ENCODE data around the gene LAMC1.

The LAMC1 gene

GRCh38 chr1:183135336-183135735, 112.1 kb downstream of the LAMC1 start:
- H3K4me1 ChIP-seq (ENCODE audit: control insufficient read depth in 1 of 2, insufficient read depth in 2 of 2, low read length in 2 of 2), result no peaks in the 10 kb centered on the region
- no peak overlapping the region for H2BK120ac ChIP-seq (ENCODE audit: insufficient read depth, low read length, poor library complexity)
- H3K23ac ChIP-seq (ENCODE audit: low read length), result no peak overlapping the region
- no peaks in the 10 kb centered on the region for H3K9me3 ChIP-seq (ENCODE audit: insufficient read depth, low read depth, low read length)
- H3K79me2 ChIP-seq (ENCODE audit: control insufficient read depth, insufficient read depth, low read length, poor library complexity), result no peaks in the 10 kb centered on the region
- no peak overlapping the region for H2BK5ac ChIP-seq (ENCODE audit: low read depth, low read length, poor library complexity)
- no peak overlapping the region for H2AFZ ChIP-seq (ENCODE audit: insufficient read depth, low read length, poor library complexity)
- H2BK12ac ChIP-seq (ENCODE audit: low read length), result no peak overlapping the region
- H3K18ac ChIP-seq (ENCODE audit: low read length), result no peak overlapping the region
- no peak overlapping the region for H3K14ac ChIP-seq (ENCODE audit: low read length)
- H2AK5ac ChIP-seq (ENCODE audit: low read length), result no peak overlapping the region
- no peak overlapping the region for H4K12ac ChIP-seq (ENCODE audit: low read depth, low read length)
- no peak overlapping the region for H3K27ac ChIP-seq (ENCODE audit: low read depth, low read length)
- no peak overlapping the region for H3K4ac ChIP-seq (ENCODE audit: low read depth, low read length)
- H3K36me3 ChIP-seq (ENCODE audit: control insufficient read depth in 1 of 2, insufficient read depth in 2 of 2, low read length in 2 of 2), result peaks cover 22 to 24% of the 10 kb centered on the region in 2 experiments
- no peaks in the 10 kb centered on the region for H3K27me3 ChIP-seq (ENCODE audit: insufficient read depth, low read length)
- H4K8ac ChIP-seq (ENCODE audit: low read depth, low read length), result no peak overlapping the region
- no peak overlapping the region for H3K9ac ChIP-seq (ENCODE audit: low read length)
- H3K4me3 ChIP-seq (ENCODE audit: low read depth, low read length), result no peak overlapping the region
- no peak overlapping the region for H4K91ac ChIP-seq (ENCODE audit: low read depth, low read length)
- no peaks in the 10 kb centered on the region for H3K79me1 ChIP-seq (ENCODE audit: low read length)
- no CpG with 5 or more reads among the region's 2 CpGs for WGBS (ENCODE audit: extremely low coverage, insufficient coverage, insufficient read length)
- H3K4me2 ChIP-seq (ENCODE audit: low read length), result no peak overlapping the region
- DNase-seq, result peak in 1 of 2 donors; percentile 1

DNA sequence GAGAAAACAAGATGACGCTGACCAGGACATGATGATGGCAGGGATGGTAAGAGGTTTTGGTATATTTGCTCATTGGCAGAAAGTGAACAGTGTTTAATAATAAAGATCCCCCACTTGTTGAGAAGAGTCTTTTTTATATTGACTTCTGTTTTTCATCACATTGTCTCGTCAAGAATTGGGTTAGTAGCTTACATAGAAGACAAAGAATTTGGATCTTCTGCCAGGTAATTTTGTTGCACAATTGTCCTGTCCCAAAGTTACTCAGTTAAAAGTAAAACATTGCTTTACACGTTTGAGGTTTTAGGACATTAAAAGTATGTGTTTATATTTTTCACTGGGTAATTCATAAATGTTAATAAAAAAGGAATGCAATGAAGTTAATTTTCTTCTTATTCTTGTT, 114.6 kb downstream of the LAMC1 start:
- no peak for DNase-seq
- Histone ChIP-seq H2BK12ac (ENCODE audit: low read length) (no peak overlapping the region), H3K4ac (ENCODE audit: low read depth, low read length) (no peak overlapping the region), H3K27ac (ENCODE audit: low read depth, low read length) (no peak overlapping the region), H3K36me3 (ENCODE audit: control insufficient read depth in 1 of 2, insufficient read depth in 2 of 2, low read length in 2 of 2) (peaks cover 24 to 29% of the 10 kb centered on the region in 2 experiments), H3K27me3 (ENCODE audit: insufficient read depth, low read length) (no peaks in the 10 kb centered on the region), H3K23ac (ENCODE audit: low read length) (no peak overlapping the region), H3K18ac (ENCODE audit: low read length) (no peak overlapping the region), H4K8ac (ENCODE audit: low read depth, low read length) (no peak overlapping the region), H2BK5ac (ENCODE audit: low read depth, low read length, poor library complexity) (no peak overlapping the region), H3K79me2 (ENCODE audit: control insufficient read depth, insufficient read depth, low read length, poor library complexity) (no peaks in the 10 kb centered on the region), H3K14ac (ENCODE audit: low read length) (no peak overlapping the region), H4K91ac (ENCODE audit: low read depth, low read length) (no peak overlapping the region), H3K4me2 (ENCODE audit: low read length) (no peak overlapping the region), H3K9me3 (ENCODE audit: insufficient read depth, low read depth, low read length) (peaks cover 2% of the 10 kb centered on the region), H3K4me3 (ENCODE audit: low read depth, low read length) (no peak overlapping the region), H4K12ac (ENCODE audit: low read depth, low read length) (no peak overlapping the region), H3K79me1 (ENCODE audit: low read length) (no peaks in the 10 kb centered on the region), H3K4me1 (ENCODE audit: control insufficient read depth in 1 of 2, insufficient read depth in 2 of 2, low read length in 2 of 2) (no peaks in the 10 kb centered on the region), H2BK120ac (ENCODE audit: insufficient read depth, low read length, poor library complexity) (no peak overlapping the region), H2AK5ac (ENCODE audit: low read length) (no peak overlapping the region), H3K9ac (ENCODE audit: low read length) (no peak overlapping the region), H2AFZ (ENCODE audit: insufficient read depth, low read length, poor library complexity) (no peak overlapping the region)
- WGBS (ENCODE audit: extremely low coverage, insufficient coverage, insufficient read length), result no CpG with 5 or more reads among the region's 3 CpGs

- no peak overlapping the region for H4K8ac ChIP-seq (ENCODE audit: low read depth, low read length)
- H3K79me2 ChIP-seq (ENCODE audit: control insufficient read depth, insufficient read depth, low read length, poor library complexity), result no peaks in the 10 kb centered on the region
- H3K4me1 ChIP-seq (ENCODE audit: control insufficient read depth in 1 of 2, insufficient read depth in 2 of 2, low read length in 2 of 2), result no peaks in the 10 kb centered on the region
- no peak overlapping the region for H3K18ac ChIP-seq (ENCODE audit: low read length)
- no peak overlapping the region for H2BK12ac ChIP-seq (ENCODE audit: low read length)
- no peak overlapping the region for H3K4me2 ChIP-seq (ENCODE audit: low read length)
- no CpG with 5 or more reads among the region's 4 CpGs for WGBS (ENCODE audit: extremely low coverage, insufficient coverage, insufficient read length)
- DNase-seq, result no peak
- H3K27me3 ChIP-seq (ENCODE audit: insufficient read depth, low read length), result no peaks in the 10 kb centered on the region
- H3K9ac ChIP-seq (ENCODE audit: low read length), result no peak overlapping the region
- no peak overlapping the region for H4K12ac ChIP-seq (ENCODE audit: low read depth, low read length)
- H3K4ac ChIP-seq (ENCODE audit: low read depth, low read length), result no peak overlapping the region
- no peak overlapping the region for H3K4me3 ChIP-seq (ENCODE audit: low read depth, low read length)
- H3K27ac ChIP-seq (ENCODE audit: low read depth, low read length), result no peak overlapping the region
- no peak overlapping the region for H2BK120ac ChIP-seq (ENCODE audit: insufficient read depth, low read length, poor library complexity)
- no peak overlapping the region for H2BK5ac ChIP-seq (ENCODE audit: low read depth, low read length, poor library complexity)
- H3K79me1 ChIP-seq (ENCODE audit: low read length), result no peaks in the 10 kb centered on the region
- no peak overlapping the region for H3K23ac ChIP-seq (ENCODE audit: low read length)
- peaks cover 21 to 30% of the 10 kb centered on the region in 2 experiments for H3K36me3 ChIP-seq (ENCODE audit: control insufficient read depth in 1 of 2, insufficient read depth in 2 of 2, low read length in 2 of 2)
- H2AK5ac ChIP-seq (ENCODE audit: low read length), result no peak overlapping the region
- peaks cover 2% of the 10 kb centered on the region for H3K9me3 ChIP-seq (ENCODE audit: insufficient read depth, low read depth, low read length)
- no peak overlapping the region for H3K14ac ChIP-seq (ENCODE audit: low read length)
- H4K91ac ChIP-seq (ENCODE audit: low read depth, low read length), result no peak overlapping the region
- H2AFZ ChIP-seq (ENCODE audit: insufficient read depth, low read length, poor library complexity), result no peak overlapping the region
Measured at GRCh38 chr1:183138301-183138700, 115.1 kb downstream of the LAMC1 start.

GRCh38 chr1:183139281-183139942, 116.2 kb downstream of the LAMC1 start:
- Histone ChIP-seq H3K18ac (ENCODE audit: low read length) (no peak overlapping the region), H3K4me3 (ENCODE audit: low read depth, low read length) (no peak overlapping the region), H2BK12ac (ENCODE audit: low read length) (no peak overlapping the region), H2AK5ac (ENCODE audit: low read length) (no peak overlapping the region), H4K91ac (ENCODE audit: low read depth, low read length) (no peak overlapping the region), H3K79me2 (ENCODE audit: control insufficient read depth, insufficient read depth, low read length, poor library complexity) (no peaks in the 10 kb centered on the region), H3K9ac (ENCODE audit: low read length) (no peak overlapping the region), H3K4me1 (ENCODE audit: control insufficient read depth in 1 of 2, insufficient read depth in 2 of 2, low read length in 2 of 2) (no peaks in the 10 kb centered on the region), H4K12ac (ENCODE audit: low read depth, low read length) (no peak overlapping the region), H3K36me3 (ENCODE audit: control insufficient read depth in 1 of 2, insufficient read depth in 2 of 2, low read length in 2 of 2) (peaks cover 19 to 31% of the 10 kb centered on the region in 2 experiments), H3K4ac (ENCODE audit: low read depth, low read length) (no peak overlapping the region), H3K4me2 (ENCODE audit: low read length) (no peak overlapping the region), H4K8ac (ENCODE audit: low read depth, low read length) (no peak overlapping the region), H2BK5ac (ENCODE audit: low read depth, low read length, poor library complexity) (no peak overlapping the region), H2BK120ac (ENCODE audit: insufficient read depth, low read length, poor library complexity) (no peak overlapping the region), H2AFZ (ENCODE audit: insufficient read depth, low read length, poor library complexity) (no peak overlapping the region), H3K79me1 (ENCODE audit: low read length) (no peaks in the 10 kb centered on the region), H3K27ac (ENCODE audit: low read depth, low read length) (no peak overlapping the region), H3K23ac (ENCODE audit: low read length) (no peak overlapping the region), H3K14ac (ENCODE audit: low read length) (no peak overlapping the region), H3K9me3 (ENCODE audit: insufficient read depth, low read depth, low read length) (peaks cover 2% of the 10 kb centered on the region), H3K27me3 (ENCODE audit: insufficient read depth, low read length) (no peaks in the 10 kb centered on the region)
- no CpG with 5 or more reads among the region's 4 CpGs for WGBS (ENCODE audit: extremely low coverage, insufficient coverage, insufficient read length)
- peak in 1 of 2 donors; percentile 13 for DNase-seq
